HT1080 (cell line): ENCODE data around the gene RORC. TPM values are rescaled to one million over a fixed set of nuclear protein-coding genes. Genes with fewer than 3 reads are reported as not detected.
A peak's percentile ranks its signal among the peaks of the same experiment; 100 is the strongest.
"Not testable (repeated sequence)": the region's sequence is repeated elsewhere in the genome, so short reads cannot be mapped to it uniquely, and the experiment has no call there.

Experiments
- DNase-seq: peaks from one replicate; pipeline ENCODE4 v3.0.0-alpha.2; 2015; ENCODE audit warnings: low read depth
- total RNA-seq: library from RNA; depleted of rRNA; stranded (reverse); fragments of >200 nt; shearing (Covaris generic); gene quantifications from 2 replicates; pipeline ENCODE4 v1.2.3, GENCODE V29; 2014

RORC gene
- total RNA-seq, 1 experiment from 2014 or later = not detected

DNA sequence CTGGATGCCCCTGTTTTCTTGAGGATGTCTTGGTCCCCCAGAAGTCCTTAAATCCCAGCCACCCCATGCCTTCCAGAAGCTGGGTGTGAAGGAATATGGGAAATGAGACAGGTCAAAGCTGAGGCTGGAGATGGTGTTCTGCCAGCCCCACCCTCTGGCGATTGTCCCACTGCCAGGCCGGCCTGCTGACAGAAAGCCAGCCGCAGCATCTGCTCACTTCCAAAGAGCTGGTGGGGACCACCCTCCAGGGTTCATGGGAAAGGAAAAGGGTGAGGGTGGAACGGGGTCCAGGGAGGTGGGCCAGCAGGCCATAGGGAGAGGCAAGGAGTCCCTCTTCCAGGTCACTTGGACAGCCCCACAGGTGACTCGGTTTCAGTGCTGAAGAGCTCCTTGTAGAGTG is 24.5 kb downstream of the RORC start:
- no peak for DNase-seq

GRCh38 chr1:151806170-151806569 is 25.4 kb downstream of the RORC start:
- no peak for DNase-seq

DNA sequence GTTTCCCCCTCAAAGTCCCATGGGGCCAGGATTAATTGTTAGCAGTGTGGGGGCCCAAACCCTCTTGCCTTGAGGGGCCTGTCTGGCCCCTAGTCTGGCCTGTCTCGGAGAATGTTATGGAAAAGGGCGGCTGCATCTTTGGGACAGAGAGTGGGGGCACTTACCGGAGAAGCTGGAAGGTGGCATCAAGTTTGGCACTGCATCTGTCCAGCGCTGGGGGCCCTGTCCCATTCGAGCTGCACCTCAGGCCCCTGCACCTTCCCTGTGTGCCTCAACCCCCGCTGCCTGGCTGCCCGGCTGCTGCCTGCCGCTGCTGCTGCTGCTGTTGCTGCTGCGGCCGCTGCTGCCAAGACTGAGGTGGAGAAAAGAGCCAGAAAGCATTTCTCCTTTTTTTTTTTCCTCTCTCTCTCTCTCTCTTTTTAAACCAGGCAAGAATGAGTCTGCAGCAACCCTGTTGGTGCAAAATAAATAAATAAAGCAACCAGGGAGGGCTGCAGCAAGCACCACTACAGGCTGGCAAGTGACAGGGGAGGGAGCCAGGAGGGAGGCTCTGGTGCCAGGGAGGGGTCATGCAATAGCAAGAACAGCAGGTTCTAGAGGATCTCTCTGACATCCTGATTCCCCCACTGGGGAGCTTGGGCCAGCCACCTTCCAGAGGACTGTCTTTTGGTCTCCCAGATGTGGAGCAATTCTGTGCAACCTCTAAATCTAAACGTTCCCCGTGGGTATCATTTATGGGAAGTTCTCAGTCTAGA is 26.4 kb downstream of the RORC start, which contains the start of gene LINGO4:
Gene LINGO4, minus strand, starts transcription at position 354 of the 755 bp plus-strand sequence. CDS start 2,715 bp downstream, outside the sequence.
- DNase-seq = no peak

DNA sequence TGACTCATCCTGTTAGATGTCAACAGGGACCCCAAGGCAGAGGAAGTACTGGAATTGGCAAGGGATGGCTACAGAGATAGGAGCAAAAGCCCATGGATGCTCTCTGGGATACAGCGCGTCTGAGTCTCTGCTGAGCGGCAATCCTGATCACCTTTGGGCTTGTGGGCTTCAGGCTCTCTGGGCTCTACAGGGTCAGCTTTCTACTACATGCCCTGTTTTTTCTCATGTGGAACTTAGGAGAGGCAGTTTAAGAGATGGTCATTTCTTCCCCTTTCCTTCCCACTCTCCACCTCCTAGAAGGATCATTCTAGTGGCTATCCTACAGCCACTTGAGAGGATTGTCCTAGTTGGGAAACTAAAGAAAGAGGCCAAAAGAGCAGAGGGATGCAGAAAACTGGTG is 27.7 kb downstream of the RORC start:
- DNase-seq = no peak

DNA sequence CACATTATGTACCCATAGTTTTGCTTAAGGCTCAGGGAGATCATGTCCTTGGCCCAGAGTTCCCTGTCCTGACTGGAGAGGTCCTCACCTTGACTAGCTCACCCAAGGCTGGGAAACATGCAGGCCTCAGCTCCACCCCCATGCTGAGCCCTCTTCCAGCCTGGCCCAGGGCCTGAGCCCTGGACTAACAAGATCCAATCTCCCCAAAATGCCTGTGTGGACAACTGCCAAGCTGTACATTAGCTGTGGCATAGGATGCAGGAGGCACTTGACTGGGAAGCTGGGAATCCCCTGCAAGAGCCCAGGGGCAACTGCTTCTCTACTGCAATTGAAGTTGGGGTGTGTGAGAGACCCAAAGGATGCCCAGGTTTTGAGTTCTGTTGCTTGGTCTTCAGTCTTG is 28.4 kb downstream of the RORC start:
- DNase-seq = no peak

DNA sequence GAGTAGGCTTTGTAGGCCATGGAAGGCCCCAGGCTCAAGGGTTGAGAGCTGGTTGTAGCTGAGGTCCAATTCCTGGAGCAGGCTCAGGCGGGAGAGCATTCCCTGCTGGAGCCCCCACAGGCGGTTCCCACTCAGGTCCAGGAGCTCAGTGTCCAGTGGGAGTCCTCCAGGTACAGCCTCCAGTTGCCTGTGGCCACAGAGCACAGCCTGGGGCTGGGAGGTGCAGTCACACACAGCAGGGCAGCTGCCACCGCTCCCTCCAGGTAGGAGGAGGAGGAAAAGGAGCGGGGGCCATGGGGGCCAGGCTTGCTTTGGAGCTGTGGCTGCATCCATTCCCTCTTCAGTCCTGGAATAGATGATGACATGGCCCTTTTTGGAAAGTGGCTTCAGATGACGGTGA is 29.2 kb downstream of the RORC start:
- DNase-seq = no peak

DNA sequence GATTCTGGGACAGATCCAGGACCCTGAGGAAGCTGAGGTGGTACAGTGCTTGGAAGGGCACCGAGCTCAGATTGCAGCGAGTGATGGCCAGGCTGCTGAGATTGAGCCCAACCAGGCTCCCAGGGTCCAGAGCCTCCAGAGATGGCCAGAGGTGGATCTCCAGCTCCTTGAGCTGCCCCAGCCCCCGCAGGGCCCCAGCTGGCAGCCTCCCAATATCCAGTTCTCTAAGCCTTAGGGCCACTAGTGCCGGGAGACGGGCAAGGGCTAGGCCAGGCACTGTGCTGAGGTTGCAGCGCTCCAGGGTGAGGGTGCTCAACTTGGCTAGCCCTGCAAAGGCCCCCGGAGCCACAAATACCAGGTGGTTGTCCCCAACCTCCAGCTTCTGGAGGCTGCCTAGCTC is 29.8 kb downstream of the RORC start:
- DNase-seq = no peak

DNA sequence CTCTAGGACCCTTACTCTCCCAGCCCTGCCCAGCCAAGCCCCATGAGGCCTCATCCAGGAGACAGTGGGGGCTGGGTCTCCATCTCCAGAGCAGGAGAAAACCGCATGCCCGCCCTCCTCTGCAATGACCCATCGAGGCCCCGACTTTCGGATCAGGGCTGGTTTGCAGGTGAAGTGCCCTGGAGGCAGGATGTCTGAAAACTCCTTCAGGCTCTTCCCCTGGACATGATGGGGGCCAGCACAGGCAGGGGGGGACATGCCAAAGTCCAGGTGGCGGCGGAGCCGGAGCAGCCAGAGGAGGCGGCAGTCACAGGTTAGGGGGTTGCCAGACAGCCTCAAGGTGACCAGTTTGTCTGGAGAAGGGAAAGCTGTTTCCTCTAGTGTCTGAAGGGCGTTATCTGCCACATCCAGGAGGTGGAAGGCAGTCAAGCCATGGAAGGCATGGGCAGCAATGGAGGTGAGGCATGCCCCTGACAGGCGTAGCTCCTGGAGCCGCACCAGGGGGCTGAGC is 30.2 kb downstream of the RORC start:
- DNase-seq = no peak

GRCh38 chr1:151800830-151801229 is 30.8 kb downstream of the RORC start:
- DNase-seq = no peak

- no peak for DNase-seq
These were observed 32.2 kb downstream of the RORC start for GRCh38 chr1:151799179-151800022.

DNA sequence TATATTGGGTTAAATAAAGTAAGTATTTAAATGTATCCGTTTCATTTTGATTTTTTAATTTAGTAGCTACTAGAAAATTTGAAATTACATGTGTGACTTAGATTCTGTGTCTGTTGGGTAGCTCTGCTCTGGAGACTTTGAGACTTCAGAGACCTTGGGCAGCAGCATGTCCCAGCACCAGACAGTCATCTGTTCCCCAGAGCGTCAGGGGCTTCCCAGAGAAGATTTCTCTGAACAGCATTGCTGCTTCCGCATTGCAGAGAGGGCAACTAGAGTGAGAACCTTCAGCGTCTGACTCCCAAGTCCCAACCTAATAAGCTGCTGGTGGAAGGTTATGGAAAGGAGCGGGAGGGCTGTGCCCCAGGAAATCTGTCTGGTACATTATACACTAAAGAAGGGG is 33.0 kb downstream of the RORC start:
- no peak for DNase-seq

DNA sequence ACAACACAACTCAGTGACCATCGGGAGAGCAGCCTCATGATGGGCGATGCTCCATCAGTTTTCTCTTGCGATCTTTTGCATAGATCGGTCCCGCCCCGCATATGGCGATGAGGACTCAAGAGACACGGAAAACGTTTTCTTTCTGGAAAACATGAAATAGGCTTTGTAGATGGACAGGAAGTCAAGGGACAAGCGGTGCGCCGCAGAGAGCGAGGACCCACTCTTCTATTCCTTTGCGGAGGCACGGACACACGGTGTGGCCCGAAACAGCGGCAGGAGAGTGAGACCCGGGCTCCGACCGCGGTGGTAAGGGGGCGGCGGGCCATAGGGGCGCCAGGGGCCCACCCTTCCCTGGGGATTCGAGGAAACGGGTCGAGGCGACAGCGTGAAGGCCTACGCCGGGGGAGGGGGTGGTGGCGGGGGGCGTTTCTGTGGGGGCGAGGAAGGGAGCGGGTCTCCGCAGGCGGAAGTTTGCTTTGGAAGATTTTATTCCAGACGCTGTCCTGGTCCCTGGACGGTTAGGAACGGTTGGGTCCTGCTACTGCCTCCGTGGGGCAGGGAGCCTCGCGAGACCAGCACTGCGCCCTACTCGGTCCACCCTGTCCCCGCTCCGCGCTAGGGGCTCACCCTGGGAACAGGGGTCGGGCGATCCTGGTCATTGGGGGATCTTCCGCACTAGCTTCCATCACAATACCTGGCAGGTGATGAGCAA is 40.5 kb downstream of the RORC start:
- no peak for DNase-seq

- peak; percentile 98 for DNase-seq
These were observed 41.3 kb downstream of the RORC start, which contains the start of gene TDRKH for GRCh38 chr1:151790071-151790939. TSS of gene TDRKH (minus strand) at chr1:151790500. CDS start at chr1:151783022, 7,478 bp downstream.

DNA sequence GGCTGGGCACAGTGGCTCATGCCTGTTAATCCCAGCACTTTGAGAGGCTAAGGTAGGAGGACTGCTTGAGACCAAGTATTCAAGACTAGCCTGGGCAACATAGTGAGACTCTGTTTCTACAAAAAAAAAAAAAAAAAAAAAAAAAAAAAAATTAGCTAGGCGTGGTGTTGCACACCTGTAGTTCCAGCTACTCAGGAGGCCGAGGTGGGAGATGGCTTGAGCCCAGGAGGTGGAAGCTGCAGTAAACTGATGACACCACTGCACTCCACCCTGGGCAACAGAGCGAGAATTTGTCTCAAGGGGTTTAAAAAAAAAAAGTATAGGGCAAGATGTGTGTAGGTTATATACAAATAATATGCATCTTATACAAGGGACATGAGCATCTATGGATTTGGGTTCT is 43.9 kb downstream of the RORC start:
- no peak for DNase-seq

DNA sequence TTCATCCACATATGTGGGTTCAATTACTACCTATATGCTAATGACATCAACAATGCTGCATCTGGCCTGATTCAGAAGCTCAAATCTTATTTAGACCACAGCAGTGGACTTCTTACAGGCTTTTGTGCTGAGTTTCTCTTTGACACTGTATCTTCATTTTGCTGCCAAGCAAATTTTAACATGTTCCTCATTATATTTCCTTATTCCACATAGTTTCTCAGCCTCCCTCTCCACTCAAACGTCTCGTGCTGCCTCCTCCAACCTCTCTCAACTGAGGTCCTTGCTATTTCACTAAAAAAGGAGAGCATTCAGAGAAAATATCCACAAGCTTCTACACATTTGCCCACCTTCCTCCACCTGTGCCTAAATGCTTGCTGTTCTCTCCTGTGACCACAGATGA is 47.8 kb downstream of the RORC start:
- DNase-seq = no peak

- no peak for DNase-seq
These were observed 48.9 kb downstream of the RORC start for GRCh38 chr1:151782741-151783140.

DNA sequence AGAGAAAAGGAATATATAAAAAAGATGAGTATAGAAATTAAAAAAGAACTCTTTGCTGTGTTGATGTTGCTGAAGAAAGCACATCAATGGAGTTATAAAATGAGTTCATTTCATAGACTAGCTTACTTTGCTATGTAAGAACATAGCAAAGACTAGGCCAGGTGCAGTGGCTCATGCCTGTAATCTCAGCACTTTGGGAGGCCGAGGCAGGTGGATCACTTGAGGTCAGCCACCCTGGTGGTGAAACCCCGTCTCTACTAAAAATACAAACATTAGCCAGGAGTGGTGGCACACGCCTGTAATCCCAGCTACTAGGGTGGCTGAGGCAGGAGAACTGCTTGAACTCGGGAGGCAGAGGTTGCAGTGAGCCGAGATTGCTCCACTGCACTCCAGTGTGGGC is 49.6 kb downstream of the RORC start:
- DNase-seq = not testable (repeated sequence)

DNA sequence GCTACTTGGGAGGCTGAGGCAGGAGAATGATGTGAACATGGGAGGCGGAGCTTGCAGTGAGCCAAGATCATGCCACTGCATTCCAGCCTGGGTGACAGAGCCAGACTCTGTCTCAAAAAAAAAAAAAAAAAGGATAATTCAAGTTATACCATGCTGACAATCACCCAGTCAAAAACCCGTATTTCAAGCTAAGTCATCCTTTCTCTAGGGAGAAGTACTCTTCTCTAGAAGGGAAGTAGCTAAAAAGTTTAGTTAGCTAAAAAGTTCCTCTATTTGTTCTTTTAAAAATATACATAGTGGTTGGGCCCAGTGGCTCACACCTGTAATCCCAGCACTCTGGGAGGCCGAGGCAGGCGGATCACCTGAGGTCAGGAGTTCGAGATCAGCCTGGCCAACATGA is 50.9 kb downstream of the RORC start:
- DNase-seq = not testable (repeated sequence)

DNA sequence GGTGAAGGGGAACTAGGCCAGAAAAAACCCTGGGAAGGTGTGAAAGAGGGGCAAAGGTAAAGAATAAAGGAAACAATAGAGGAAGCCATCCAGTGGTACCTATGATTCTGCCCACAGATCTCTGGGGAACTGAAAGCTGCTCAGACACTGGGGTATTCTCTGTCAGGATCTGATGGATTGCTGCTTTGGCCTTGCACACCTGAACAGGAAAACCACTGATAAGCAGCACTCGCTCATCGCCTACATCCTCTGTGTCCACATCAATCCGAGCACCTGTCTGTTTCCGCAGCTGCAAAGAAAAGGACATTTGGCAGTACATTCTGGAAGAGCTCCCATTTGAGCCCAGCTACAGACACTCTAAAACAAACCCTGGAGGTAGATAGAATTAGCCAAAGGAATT is 51.8 kb downstream of the RORC start:
- no peak for DNase-seq

- no peak for DNase-seq
These were observed 54.3 kb downstream of the RORC start for GRCh38 chr1:151777317-151777716.

- no peak for DNase-seq
These were observed 54.9 kb downstream of the RORC start for GRCh38 chr1:151776665-151777062.
